ENCODE measurements around the gene CDH4. TPM values are rescaled to one million over a fixed set of nuclear protein-coding genes. Genes with fewer than 3 reads are reported as not detected.

Gene CDH4
- total and polyA plus RNA-seq, 2 of the 4 experiments (the other 2 are of a cell fraction), result 1.6 to 3.5 TPM

GRCh38 chr20:61487346-61487996, 235.4 kb downstream of the CDH4 start:
- Histone ChIP-seq H3K4me3 (ENCODE audit: insufficient read depth, low read depth, low read length) (no peak overlapping the region), H4K8ac (ENCODE audit: low read depth in 2 of 2, low read length in 2 of 2) (no peak overlapping the region), H2AK9ac (replicated peaks; ENCODE audit: low read depth, low read length, poor library complexity) (no peak overlapping the region), H4K91ac (ENCODE audit: insufficient read depth, low read depth, low read length) (no peak overlapping the region), H3K27ac (ENCODE audit: insufficient read depth, low read length) (no peak overlapping the region), H2BK5ac (ENCODE audit: low read depth, low read length, poor library complexity, severe bottlenecking) (no peak overlapping the region), H3K4ac (ENCODE audit: low read depth, low read length) (no peak overlapping the region), H2BK20ac (ENCODE audit: low read depth, low read length) (no peak overlapping the region), H3K27me3 (ENCODE audit: control insufficient read depth, insufficient read depth, low read length) (no peaks in the 10 kb centered on the region), H3K9me1 (ENCODE audit: insufficient read depth, low read length) (no peaks in the 10 kb centered on the region), H3K56ac (ENCODE audit: extremely low read depth, insufficient read depth, low read length) (no peak overlapping the region), H3K9ac (ENCODE audit: low read depth, low read length) (no peak overlapping the region), H3K9me3 (ENCODE audit: control insufficient read depth, insufficient read depth, low read length) (peaks cover 4% of the 10 kb centered on the region; the same call in 1 of the 2 replicates), H2AK5ac (ENCODE audit: low read depth, low read length) (no peak overlapping the region), H2AFZ (replicated peaks; ENCODE audit: low read length, poor library complexity) (no peak overlapping the region), H4K5ac (ENCODE audit: low read depth, low read length) (no peak overlapping the region), H3K4me2 (ENCODE audit: low read depth, low read length) (no peak overlapping the region), H3K18ac (ENCODE audit: low read depth, low read length) (no peak overlapping the region), H3K14ac (replicated peaks; ENCODE audit: low read depth, low read length) (no peak overlapping the region), H2BK120ac (ENCODE audit: low read depth, low read length) (no peak overlapping the region), H3K36me3 (ENCODE audit: control insufficient read depth, insufficient read depth, low read length) (no peaks in the 10 kb centered on the region), H3K4me1 (ENCODE audit: control insufficient read depth, insufficient read depth, low read length) (no peaks in the 10 kb centered on the region), H2BK15ac (ENCODE audit: low read depth, low read length) (no peak overlapping the region), H4K20me1 (ENCODE audit: insufficient read depth, low read length) (no peaks in the 10 kb centered on the region), H3K79me1 (ENCODE audit: low read depth in 1 of 2, low read length in 2 of 2) (no peaks in the 10 kb centered on the region; a peak in 1 of 4 replicates), H3K23ac (ENCODE audit: low read depth, low read length) (no peak overlapping the region)
- dilution Hi-C loops (cut with HindIII; ENCODE audit: low sequenced_read_pairs, unreplicated experiment), result no loop called here
- BruUV-seq (replicated peaks), result no TSS peak
- in situ Hi-C loops (cut with MboI; ENCODE audit: low sequenced_read_pairs), result no loop called here
- WGBS, 2 experiments (ENCODE audit: extremely low coverage in 2 of 2, insufficient read length in 1 of 2), result 70% methylated on average over 3 of the region's 6 CpGs; no CpG with 5 or more reads in 1 of the 2 experiments
- CTCF ChIA-PET, result interaction anchor here (0.6 kb wide), 1 partner anchor 450 kb away, joined by 3 read pairs; no protein-coding TSS in a partner anchor
- TF ChIP-seq RCOR1 (IDR thresholded peaks at IDR 0.05; ENCODE audit: insufficient replicate concordance, low read length) (no peak), CEBPB (IDR thresholded peaks at IDR 0.05; ENCODE audit: low read depth, low read length) (no peak), FOS (IDR thresholded peaks at IDR 0.05; ENCODE audit: low read depth, low read length) (no peak), BHLHE40 (IDR thresholded peaks at IDR 0.05; ENCODE audit: low read depth, low read length) (no peak), POLR2A (IDR thresholded peaks at IDR 0.05; ENCODE audit: low read depth, low read length) (no peak), MXI1 (IDR thresholded peaks at IDR 0.05; ENCODE audit: borderline replicate concordance, low read depth, low read length) (no peak), SMC3 (IDR thresholded peaks at IDR 0.05; ENCODE audit: low read depth, low read length) (no peak), MAZ (IDR thresholded peaks at IDR 0.05; ENCODE audit: borderline replicate concordance, low read depth, low read length) (no peak), RFX5 (IDR thresholded peaks at IDR 0.05; ENCODE audit: low read depth, low read length) (no peak), MAFK (IDR thresholded peaks at IDR 0.05; ENCODE audit: low read depth, low read length) (no peak), CHD1 (IDR thresholded peaks at IDR 0.05; ENCODE audit: low read depth, low read length) (no peak), NFE2L2 (IDR thresholded peaks at IDR 0.05; ENCODE audit: low read depth, low read length) (no peak), RAD21 (IDR thresholded peaks at IDR 0.05; ENCODE audit: low read length) (no peak)
- TF ChIP-seq, protein P1, sequence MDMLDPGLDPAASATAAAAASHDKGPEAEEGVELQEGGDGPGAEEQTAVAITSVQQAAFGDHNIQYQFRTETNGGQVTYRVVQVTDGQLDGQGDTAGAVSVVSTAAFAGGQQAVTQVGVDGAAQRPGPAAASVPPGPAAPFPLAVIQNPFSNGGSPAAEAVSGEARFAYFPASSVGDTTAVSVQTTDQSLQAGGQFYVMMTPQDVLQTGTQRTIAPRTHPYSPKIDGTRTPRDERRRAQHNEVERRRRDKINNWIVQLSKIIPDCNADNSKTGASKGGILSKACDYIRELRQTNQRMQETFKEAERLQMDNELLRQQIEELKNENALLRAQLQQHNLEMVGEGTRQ (IDR thresholded peaks at IDR 0.05; ENCODE audit: low read depth, low read length), result no peak
- TF ChIP-seq, protein P2, sequence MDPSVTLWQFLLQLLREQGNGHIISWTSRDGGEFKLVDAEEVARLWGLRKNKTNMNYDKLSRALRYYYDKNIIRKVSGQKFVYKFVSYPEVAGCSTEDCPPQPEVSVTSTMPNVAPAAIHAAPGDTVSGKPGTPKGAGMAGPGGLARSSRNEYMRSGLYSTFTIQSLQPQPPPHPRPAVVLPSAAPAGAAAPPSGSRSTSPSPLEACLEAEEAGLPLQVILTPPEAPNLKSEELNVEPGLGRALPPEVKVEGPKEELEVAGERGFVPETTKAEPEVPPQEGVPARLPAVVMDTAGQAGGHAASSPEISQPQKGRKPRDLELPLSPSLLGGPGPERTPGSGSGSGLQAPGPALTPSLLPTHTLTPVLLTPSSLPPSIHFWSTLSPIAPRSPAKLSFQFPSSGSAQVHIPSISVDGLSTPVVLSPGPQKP (IDR thresholded peaks at IDR 0.05; ENCODE audit: borderline replicate concordance, low read depth, low read length), result no peak
- TF ChIP-seq, protein P3, sequence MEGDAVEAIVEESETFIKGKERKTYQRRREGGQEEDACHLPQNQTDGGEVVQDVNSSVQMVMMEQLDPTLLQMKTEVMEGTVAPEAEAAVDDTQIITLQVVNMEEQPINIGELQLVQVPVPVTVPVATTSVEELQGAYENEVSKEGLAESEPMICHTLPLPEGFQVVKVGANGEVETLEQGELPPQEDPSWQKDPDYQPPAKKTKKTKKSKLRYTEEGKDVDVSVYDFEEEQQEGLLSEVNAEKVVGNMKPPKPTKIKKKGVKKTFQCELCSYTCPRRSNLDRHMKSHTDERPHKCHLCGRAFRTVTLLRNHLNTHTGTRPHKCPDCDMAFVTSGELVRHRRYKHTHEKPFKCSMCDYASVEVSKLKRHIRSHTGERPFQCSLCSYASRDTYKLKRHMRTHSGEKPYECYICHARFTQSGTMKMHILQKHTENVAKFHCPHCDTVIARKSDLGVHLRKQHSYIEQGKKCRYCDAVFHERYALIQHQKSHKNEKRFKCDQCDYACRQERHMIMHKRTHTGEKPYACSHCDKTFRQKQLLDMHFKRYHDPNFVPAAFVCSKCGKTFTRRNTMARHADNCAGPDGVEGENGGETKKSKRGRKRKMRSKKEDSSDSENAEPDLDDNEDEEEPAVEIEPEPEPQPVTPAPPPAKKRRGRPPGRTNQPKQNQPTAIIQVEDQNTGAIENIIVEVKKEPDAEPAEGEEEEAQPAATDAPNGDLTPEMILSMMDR (conservative IDR thresholded peaks at IDR 0.05; ENCODE audit: low read depth, low read length), result no peak
- DNase-seq, result no peak
- POLR2A ChIA-PET (ENCODE audit: unreplicated experiment), result interaction anchor here (0.5 kb wide), 1 partner anchor 629 kb away, joined by 3 read pairs; no protein-coding TSS in a partner anchor
- intact Hi-C loops (cut with micrococcal nuclease), result no loop called here
- no peak for ATAC-seq (ENCODE audit: low read depth)

All from IMR-90 (cell line).